ENCODE results near the gene KCND2. TPM values are rescaled to one million over a fixed set of nuclear protein-coding genes. Genes with fewer than 3 reads are reported as not detected.

Gene KCND2
- total and polyA plus RNA-seq, 3 donors from 2014 or later = 3.8 to 6.1 (median 5.1) TPM

- WGBS, 2 donors = 84 to 85% methylated on average over 3 of the region's 3 CpGs
Observed at GRCh38 chr7:120703585-120704240, 430.7 kb downstream of the KCND2 start.

DNA sequence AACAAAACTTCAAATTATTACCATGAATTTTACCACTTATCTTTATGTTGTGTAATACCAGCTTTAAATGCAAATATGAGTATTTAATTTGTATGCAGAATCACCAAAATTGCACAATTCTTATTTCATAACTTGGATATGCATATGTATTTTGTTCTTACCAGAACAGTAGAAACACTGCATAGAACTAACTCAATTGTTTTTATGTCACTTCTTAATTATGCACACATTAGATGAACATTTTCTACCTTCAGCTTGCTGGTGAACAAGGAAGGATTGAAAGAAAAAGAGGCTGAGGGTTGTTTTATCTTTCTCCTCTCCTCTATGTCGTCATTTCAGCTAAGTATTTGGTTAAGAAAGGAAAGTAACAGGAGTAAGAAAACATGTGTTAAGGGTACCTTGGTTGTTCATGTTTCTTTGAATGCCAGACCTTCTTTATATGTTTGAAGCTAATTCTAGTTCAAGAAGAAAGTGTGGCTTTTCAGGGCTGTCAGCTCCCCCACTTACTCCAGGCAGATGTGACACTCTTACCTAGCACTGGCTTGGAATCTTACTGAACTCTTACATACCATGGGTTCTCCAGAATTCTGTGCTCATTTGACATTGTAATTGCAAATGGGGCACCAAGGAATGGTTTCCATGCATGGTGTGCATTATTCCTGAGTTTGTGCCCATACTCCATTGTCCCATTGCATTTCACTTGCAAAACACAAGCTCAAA lies 436.4 kb downstream of the KCND2 start:
- no peak for DNase-seq
- H3K9me3 ChIP-seq = no peaks in the 10 kb centered on the region
- no peak overlapping the region for H3K4me3 ChIP-seq
- H3K36me3 ChIP-seq (ENCODE audit: low read depth, missing control alignments) = no peaks in the 10 kb centered on the region
- 81 to 88% methylated on average over 1 of the region's 1 CpG for WGBS, 2 donors
- TF ChIP-seq, protein P1, sequence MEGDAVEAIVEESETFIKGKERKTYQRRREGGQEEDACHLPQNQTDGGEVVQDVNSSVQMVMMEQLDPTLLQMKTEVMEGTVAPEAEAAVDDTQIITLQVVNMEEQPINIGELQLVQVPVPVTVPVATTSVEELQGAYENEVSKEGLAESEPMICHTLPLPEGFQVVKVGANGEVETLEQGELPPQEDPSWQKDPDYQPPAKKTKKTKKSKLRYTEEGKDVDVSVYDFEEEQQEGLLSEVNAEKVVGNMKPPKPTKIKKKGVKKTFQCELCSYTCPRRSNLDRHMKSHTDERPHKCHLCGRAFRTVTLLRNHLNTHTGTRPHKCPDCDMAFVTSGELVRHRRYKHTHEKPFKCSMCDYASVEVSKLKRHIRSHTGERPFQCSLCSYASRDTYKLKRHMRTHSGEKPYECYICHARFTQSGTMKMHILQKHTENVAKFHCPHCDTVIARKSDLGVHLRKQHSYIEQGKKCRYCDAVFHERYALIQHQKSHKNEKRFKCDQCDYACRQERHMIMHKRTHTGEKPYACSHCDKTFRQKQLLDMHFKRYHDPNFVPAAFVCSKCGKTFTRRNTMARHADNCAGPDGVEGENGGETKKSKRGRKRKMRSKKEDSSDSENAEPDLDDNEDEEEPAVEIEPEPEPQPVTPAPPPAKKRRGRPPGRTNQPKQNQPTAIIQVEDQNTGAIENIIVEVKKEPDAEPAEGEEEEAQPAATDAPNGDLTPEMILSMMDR (IDR thresholded peaks at IDR 0.05) = no peak
- TF ChIP-seq POLR2A (IDR thresholded peaks at IDR 0.05) = no peak
- intact Hi-C loops (cut with DNase I; ENCODE audit: low total_unique reads) = no loop called here
- no peaks in the 10 kb centered on the region for H3K4me1 ChIP-seq
- H3K27me3 ChIP-seq = no peaks in the 10 kb centered on the region
- H3K27ac ChIP-seq = no peak overlapping the region

More at GRCh38 chr7:120703585-120704240, 430.7 kb downstream of the KCND2 start:
- H3K36me3 ChIP-seq (ENCODE audit: low read depth, missing control alignments) = no peaks in the 10 kb centered on the region
- no peaks in the 10 kb centered on the region for H3K27me3 ChIP-seq
- no peak overlapping the region for H3K4me3 ChIP-seq
- no peak for DNase-seq
- H3K9me3 ChIP-seq = no peaks in the 10 kb centered on the region
- TF ChIP-seq, protein P1 (IDR thresholded peaks at IDR 0.05) = no peak
- TF ChIP-seq POLR2A (IDR thresholded peaks at IDR 0.05) = no peak
- no peaks in the 10 kb centered on the region for H3K4me1 ChIP-seq
- no peak overlapping the region for H3K27ac ChIP-seq
- intact Hi-C loops (cut with DNase I; ENCODE audit: low total_unique reads) = no loop called here

- TF ChIP-seq POLR2A (IDR thresholded peaks at IDR 0.05) = no peak
- TF ChIP-seq, protein P1 (IDR thresholded peaks at IDR 0.05) = no peak
- WGBS, 2 donors = 81 to 89% methylated on average over 1 of the region's 1 CpG
- intact Hi-C loops (cut with DNase I; ENCODE audit: low total_unique reads) = no loop called here
- Histone ChIP-seq H3K27me3 (no peaks in the 10 kb centered on the region), H3K4me1 (no peaks in the 10 kb centered on the region), H3K9me3 (no peaks in the 10 kb centered on the region), H3K27ac (no peak overlapping the region), H3K4me3 (no peak overlapping the region), H3K36me3 (ENCODE audit: low read depth, missing control alignments) (no peaks in the 10 kb centered on the region)
- no peak for DNase-seq
Observed at GRCh38 chr7:120709972-120710320, 437.0 kb downstream of the KCND2 start.

- TF ChIP-seq, protein P1 (IDR thresholded peaks at IDR 0.05) = no peak
- TF ChIP-seq POLR2A (IDR thresholded peaks at IDR 0.05) = no peak
- intact Hi-C loops (cut with DNase I; ENCODE audit: low total_unique reads) = no loop called here
- 76 to 86% methylated on average over 3 of the region's 3 CpGs for WGBS, 2 donors
Observed at GRCh38 chr7:120714945-120715344, 442.0 kb downstream of the KCND2 start.

More at GRCh38 chr7:120714945-120715344, 442.0 kb downstream of the KCND2 start:
- Histone ChIP-seq H3K36me3 (ENCODE audit: low read depth, missing control alignments) (no peaks in the 10 kb centered on the region), H3K4me3 (no peak overlapping the region), H3K27me3 (no peaks in the 10 kb centered on the region), H3K4me1 (no peaks in the 10 kb centered on the region), H3K9me3 (no peaks in the 10 kb centered on the region), H3K27ac (no peak overlapping the region)
- DNase-seq = no peak

Data from testis (tissue), 3 donors.